Stimulated activated CD8-positive, alpha-beta memory T cell treated with anti-CD3 and anti-CD28 coated beads, Interleukin-4, amount 100 ng/mL, for 1 hour (primary cell): ENCODE results near the gene SRGAP2C.
"Not testable (repeated sequence)": the region's sequence is repeated elsewhere in the genome, so short reads cannot be mapped to it uniquely, and the experiment has no call there.

ENCODE experiments used
- DNase-seq, 2 donors: peaks; one replicate each; pipeline ENCODE4 v3.0.0-alpha.2; 2020; ENCODE audit warnings: low read depth in 2 of 2, low spot score in 1 of 2

Gene SRGAP2C

GRCh38 chr1:121185140-121185708 lies 449 bp downstream of the SRGAP2C start:
- not testable (repeated sequence) for DNase-seq

DNA sequence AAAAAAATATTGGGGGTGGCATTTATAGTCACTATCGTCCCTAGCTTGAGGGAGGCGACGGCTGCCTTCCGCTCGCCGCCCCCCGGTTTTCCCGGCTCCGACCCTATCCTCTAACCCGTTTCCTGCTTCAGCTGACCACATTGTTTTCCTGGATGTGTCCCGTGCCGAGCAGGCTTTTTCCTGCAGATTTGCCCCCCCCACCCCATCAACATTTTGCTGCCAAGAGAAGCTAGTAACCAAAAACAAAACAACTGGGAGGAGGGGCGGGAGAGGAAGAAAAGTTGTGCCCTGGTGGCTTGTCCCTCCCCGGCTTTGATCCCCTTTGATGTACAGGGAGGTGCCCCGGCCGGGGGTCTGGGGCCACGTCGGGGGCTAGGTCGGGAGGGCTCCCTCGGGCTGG lies 1.4 kb downstream of the SRGAP2C start:
- DNase-seq: not testable (repeated sequence)

DNA sequence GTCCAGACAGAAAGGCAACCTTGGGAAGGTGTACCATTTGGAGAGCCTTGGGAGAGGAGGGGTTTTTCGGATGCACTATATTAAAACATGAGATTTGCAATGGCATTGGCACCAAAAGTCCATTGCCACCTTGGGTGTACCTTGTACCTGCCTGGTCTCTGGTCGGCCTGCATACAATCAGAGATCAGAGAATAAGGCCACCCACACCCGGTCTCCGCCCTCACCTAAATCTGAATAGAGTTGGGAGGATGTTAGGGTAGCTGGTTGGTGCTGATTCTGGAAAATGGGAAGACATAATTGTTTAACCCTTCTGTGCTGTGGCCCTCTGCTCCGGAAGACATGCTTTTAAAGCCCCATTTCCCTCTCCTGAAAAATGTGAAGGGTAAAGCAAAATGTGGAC lies 3.1 kb downstream of the SRGAP2C start:
- not testable (repeated sequence) for DNase-seq

- not testable (repeated sequence) for DNase-seq
These were observed 7.7 kb downstream of the SRGAP2C start for GRCh38 chr1:121192512-121192911.

DNA sequence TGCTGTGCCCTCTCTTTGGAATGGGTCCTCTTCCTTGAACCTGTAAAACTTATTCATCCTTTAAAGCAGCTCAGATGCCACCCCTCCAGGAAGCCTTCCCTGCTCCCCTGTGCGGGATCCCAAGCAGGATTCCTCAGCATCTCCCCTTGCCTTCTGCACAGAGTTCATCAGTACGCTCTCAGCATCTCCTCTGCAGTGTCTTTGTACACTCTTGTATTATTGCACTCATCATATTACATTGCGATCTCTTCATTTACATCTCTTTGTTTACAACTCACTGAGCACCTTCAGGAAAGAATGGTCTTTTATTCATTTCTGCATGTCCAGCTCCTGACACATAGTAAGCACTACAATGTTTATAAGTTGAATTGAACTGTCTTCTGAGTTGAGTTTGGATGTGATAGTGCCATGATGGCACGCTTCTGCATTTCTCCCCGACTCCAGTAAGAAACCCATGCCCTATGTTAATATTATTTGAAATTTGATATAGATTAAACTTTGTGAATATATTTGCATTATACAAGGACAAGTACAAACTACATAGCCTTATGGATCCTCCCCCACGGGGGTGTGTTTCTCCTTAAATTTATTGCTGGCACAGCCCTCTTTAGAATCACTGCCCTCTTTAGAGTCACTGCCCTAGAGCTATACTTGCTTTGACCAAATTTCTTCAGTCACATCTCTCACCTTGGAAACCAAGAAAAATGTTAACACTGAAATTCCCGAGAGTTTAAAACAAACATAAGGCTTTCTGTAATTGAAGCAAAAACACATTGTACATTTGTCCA lies 12.5 kb downstream of the SRGAP2C start:
- not testable (repeated sequence) for DNase-seq

DNA sequence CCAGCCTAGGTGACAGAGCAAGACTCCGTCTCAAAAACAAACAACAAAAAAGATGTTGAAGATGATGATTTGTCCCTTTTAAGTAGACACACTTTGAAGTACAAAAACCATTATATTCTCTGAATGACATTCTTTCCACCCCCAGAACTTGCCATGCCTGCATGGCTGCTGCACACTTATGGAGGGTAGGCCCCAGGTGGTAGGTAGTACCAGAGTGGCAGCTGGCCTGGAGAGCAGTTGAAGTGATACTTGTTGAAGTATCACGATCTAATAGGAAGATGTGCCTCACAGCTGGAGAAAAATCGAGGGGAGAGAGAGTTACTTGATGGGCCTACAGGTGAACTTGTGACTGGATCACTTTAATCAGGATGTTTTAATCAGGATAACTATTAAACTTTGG lies 15.0 kb downstream of the SRGAP2C start:
- DNase-seq: not testable (repeated sequence)

- DNase-seq: not testable (repeated sequence)
These were observed 15.5 kb downstream of the SRGAP2C start for GRCh38 chr1:121200232-121200631.

GRCh38 chr1:121200985-121201981 lies 16.5 kb downstream of the SRGAP2C start:
- DNase-seq: not testable (repeated sequence)

GRCh38 chr1:121202986-121203385 lies 18.2 kb downstream of the SRGAP2C start:
- DNase-seq: not testable (repeated sequence)

GRCh38 chr1:121205786-121206711 lies 21.3 kb downstream of the SRGAP2C start:
- DNase-seq: not testable (repeated sequence)

DNA sequence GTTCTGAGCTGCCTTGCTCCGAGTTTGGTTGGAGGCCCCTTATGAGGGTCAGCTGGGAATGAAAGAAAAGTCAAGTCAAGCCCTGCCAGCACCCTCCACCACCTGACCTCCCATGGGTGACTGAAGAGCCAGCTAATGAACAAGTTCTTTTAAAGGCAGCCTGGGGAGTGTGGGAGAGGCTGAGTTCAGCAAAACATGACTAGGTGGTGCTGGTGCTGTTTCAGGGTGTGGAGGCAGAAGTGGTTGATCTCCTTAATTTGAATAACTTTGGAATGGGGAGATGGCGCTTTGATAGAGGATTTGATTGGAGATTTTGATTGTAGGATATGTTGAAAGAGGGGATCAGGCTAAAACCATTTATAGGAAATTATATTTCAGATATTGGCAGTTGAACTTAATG lies 22.6 kb downstream of the SRGAP2C start:
- not testable (repeated sequence) for DNase-seq

GRCh38 chr1:121208375-121208774 lies 23.6 kb downstream of the SRGAP2C start:
- not testable (repeated sequence) for DNase-seq

DNA sequence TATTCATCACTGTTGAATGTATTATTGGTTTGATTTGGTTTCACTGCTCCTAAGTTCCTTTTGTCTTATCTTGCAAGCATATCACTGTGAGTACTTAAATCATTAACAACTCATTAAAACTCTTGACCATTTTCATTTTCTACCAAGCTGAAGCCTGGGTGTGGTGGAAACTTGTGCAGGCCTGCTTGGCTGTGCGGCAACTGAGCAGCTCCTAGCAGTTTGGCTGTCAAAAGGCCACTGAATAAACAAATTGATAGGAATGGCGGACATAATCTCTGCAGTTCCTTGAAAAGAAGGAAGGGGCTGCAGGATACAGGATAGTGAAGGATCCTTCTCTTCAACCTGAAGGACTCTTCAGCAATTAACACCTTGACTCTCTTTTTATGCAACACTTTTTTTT lies 26.0 kb downstream of the SRGAP2C start:
- DNase-seq: not testable (repeated sequence)

DNA sequence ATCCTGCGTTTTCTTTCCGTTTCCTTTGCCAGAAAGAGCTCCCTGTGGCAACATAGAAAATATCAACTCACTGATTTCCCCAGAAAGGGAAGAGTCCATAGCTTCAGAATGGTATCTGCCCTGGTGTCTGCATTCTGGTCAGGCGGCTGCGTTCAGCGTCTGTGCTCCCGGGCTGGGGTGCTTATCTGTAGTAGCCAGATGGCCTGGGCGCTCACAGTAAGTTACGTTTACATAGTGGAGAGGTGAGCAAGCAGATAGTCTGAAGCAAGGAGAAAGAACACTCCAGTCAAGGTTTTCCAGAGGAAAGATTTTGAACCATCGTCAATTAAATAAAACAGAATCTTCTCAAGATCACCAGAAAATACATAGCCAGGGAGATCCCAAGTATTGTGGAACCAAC lies 28.7 kb downstream of the SRGAP2C start:
- not testable (repeated sequence) for DNase-seq

DNA sequence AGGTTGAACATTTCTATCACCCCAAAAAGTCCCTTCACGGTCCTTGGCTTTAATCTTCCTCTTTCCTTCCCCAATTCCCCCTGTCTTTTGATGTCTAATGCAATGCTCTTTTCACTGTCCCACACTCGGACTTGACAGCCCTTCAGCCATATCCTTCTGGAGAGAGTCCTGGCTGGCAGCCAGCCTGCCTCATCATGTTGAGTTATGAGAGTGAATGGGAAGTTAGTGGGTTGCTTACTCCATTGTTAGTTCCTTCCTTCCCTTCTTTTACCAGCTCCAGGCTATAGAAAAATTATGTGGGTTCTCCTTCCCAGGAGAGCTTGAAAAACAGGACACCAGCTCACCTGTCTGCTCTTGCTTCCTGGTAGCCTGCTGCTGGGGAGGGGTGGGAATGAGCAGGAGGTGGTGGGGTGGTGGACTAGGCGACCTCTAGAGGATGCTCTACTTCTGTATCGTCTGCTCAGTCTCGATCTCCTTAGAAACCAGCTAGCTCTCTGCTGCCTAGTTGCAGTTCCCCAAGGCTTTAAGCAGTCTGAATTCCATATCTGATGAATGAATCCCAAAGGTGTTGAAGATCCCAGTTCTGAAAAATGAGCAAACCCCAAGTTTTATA lies 29.9 kb downstream of the SRGAP2C start:
- DNase-seq: not testable (repeated sequence)

- not testable (repeated sequence) for DNase-seq
These were observed 31.1 kb downstream of the SRGAP2C start for GRCh38 chr1:121215699-121216417.

GRCh38 chr1:121216676-121217075 lies 31.9 kb downstream of the SRGAP2C start:
- not testable (repeated sequence) for DNase-seq

DNA sequence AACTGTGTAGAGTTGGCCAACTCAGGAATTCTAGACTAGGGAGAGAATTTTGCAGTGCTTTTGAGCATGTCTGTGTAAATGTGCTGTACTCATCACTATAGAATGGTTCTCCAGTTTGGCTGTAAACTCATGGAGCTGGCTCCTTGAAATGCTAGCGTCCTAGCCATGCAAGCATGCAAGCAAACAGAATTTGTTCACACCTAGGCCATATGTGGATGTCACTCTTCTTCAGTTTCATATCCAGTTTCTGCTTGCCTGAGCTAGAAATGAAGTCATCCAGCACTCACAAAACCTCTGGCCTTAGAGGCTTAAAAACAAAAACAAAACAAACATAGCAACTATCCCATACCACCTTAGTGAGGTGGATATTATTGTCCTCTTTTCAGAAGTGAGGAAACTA lies 37.0 kb downstream of the SRGAP2C start:
- DNase-seq: not testable (repeated sequence)

DNA sequence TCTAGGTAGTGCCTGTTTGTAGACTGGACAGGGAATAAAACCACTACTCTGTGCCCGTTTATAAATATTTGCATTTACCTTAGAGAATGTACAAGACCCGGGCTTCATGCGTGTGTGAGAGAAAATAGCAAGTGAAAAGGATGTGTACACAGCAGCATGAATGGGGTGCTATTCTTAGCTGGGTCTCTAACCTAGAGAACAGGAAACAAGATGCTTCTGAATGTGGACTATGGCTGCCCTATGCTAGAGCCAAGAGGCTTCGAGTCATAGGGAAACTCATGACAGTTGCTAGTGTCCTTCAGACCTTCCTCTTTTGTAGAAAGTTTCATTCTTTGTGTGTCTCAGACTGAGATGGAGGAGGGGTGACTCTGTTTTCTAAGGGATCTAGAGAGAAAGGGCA lies 39.9 kb downstream of the SRGAP2C start:
- DNase-seq: not testable (repeated sequence)
